22Rv1 (cell line): ENCODE results near the gene KNDC1.

Experiments used
- ZFX ChIP-seq: fragments of 450-650 bp; IDR thresholded peaks from 2 replicates; pipeline ENCODE4 v1.6.1; 2017; ENCODE audit warnings: antibody characterized with exemption, borderline replicate concordance
- TF ChIP-seq, protein P1 (sequence below): fragments of 450-650 bp; IDR thresholded peaks from 2 replicates; pipeline ENCODE4 v1.5.1; 2017; ENCODE audit warnings: mild to moderate bottlenecking

DNA sequence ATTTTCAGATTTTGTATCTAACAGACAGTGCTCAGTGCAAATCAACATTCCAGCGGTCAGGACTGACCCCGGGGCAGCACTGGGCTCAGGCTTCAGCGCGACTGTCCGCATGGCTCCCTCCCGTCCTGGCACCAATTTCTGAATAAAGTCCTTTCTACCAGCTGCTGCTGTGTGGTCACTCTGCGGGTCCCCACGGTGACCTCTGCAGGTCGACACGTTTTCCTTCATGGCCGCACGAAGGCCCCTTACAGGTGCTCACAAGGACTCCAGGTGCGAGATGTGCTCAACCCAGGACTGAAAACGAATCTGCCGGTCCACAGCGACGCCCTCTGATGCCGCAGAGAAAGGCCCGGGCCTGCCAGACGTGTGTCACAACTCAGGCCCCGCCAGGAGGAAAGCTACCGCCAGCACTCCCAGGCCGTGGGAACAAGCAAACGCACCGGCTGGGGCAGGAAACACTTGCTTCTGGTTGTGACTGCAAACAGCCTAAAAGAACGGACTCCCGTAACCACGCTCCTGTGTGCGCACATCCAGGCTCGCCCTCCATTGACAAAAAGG lies 66.3 kb downstream of the KNDC1 start:
- TF ChIP-seq, protein P1, sequence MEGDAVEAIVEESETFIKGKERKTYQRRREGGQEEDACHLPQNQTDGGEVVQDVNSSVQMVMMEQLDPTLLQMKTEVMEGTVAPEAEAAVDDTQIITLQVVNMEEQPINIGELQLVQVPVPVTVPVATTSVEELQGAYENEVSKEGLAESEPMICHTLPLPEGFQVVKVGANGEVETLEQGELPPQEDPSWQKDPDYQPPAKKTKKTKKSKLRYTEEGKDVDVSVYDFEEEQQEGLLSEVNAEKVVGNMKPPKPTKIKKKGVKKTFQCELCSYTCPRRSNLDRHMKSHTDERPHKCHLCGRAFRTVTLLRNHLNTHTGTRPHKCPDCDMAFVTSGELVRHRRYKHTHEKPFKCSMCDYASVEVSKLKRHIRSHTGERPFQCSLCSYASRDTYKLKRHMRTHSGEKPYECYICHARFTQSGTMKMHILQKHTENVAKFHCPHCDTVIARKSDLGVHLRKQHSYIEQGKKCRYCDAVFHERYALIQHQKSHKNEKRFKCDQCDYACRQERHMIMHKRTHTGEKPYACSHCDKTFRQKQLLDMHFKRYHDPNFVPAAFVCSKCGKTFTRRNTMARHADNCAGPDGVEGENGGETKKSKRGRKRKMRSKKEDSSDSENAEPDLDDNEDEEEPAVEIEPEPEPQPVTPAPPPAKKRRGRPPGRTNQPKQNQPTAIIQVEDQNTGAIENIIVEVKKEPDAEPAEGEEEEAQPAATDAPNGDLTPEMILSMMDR = peak; percentile 67
- no peak for TF ChIP-seq ZFX
